Measurements from ENCODE around the gene FBXO8.

The FBXO8 gene

DNA sequence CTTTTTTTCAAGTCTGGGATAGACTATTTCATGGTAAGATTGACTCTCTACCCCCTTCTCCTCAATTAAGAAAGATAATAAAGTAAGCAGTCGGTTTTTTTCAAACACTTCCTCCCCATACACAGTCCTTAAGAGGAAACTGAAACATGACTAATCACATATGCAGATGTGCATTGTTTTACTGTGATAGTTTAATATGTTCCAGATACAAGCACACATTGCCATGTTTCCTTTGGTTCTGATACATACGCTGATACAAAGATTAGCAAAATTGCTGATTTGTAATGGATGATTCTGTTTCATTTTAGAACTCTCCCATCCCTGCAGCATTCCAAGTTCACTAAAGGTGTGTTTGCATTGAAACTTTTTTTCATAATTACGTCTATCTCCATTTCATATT, 76.1 kb downstream of the FBXO8 start:
- DNase-seq (ENCODE audit: low read depth), result no peak

DNA sequence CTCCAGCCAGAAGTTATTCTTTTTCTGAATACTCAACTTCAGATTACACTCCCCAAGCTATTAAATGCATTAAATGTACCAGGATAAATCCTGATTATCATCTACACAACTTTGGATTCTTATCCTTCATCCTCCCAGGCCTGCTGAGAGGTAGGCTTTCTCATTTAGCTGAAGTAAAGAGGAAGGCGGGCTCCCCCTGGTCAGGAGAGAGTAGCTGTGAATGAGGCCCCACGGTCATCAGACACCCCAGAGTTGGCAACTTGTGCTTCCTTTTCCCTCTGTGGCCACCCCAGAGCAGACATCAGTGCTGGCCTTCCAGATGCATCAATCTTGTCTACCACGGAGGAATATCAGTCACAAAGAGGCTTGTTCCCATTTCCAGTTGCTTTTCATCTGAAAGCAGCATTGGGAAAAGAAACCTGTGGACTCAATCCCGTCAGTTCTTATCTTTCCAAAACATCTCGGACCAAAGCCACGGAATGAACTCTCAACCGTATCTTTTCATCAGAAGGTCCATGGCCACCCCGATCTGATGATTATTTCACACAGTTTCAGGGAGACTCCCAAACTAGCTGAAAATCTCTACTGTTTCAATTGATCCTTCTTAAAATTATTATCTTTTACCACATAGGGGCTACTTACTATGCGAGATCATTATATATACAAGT, 79.2 kb downstream of the FBXO8 start:
- DNase-seq (ENCODE audit: low read depth), result no peak

DNA sequence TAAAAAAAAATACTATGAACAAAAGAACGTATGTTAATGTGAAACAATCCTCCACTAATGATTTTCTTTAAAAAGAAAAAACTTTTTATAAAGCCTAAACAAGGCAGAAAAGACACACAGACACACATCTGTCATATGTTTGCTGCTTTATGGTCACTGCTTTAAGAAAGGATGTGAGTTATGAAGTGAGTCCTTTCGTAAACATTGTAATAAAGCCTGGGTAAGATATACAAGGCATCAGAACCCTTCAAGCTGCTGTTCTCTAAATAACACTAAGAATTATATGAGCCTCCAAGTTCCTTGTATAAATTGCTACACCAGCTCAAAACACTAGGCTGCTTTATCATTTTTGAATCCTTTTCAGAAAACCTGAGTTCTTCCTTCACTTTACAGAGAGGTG, 81.6 kb downstream of the FBXO8 start:
- no peak for DNase-seq (ENCODE audit: low read depth)

DNA sequence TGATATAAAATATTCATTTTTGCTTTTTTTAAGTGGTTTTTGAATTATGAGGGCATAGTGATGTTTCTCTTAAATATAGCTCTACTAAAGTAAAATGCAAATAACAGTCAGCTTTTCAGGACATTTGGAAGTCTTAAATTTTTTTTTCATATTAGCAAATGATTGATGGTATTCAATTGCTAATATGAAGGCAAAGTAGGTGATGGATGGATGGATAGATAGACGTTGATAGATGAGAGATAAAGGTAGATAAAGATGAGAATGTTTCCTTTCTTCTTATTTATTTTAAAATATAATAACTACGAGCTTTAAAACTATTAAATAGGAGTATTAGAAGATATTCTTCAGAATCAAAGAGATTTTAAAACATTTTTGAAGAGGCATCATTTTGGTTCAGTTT, 83.7 kb downstream of the FBXO8 start:
- no peak for DNase-seq (ENCODE audit: low read depth)

DNA sequence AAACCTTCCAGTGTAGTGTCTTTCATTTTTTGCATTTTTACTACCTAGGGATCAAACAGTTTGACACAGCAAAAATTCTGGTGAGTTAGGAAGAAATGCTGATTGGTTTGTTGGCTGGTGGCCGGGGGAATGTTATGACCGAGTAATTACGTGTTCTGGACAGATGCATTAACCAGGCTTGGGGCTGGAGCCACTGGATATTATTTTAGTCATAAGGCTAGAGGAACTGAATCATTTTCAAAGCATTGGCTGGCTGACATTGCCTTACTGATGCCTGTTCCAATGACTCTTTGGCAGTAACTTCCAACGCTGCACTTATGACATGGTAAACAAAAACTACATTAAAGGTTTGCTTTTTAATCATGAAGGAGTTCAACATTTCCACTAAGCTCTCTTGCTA, 84.6 kb downstream of the FBXO8 start:
- DNase-seq (ENCODE audit: low read depth), result no peak

DNA sequence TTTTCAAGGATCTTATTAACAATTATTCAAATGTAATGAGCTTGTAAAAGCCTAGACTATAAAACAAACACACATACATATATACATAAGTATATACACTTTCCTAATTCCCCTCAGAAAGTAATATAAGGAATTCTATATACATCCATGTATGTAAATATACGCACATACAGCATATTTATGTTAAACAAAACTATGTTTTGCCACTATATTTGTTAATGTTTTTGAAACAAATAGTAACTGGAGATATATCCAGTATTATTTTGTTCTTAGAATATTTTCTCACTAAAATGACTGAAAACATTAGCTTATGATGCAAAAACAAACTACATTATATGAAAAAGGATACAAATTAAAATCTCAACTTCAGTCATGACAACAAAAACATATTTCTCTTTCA, 85.1 kb downstream of the FBXO8 start:
- DNase-seq (ENCODE audit: low read depth), result no peak

DNA sequence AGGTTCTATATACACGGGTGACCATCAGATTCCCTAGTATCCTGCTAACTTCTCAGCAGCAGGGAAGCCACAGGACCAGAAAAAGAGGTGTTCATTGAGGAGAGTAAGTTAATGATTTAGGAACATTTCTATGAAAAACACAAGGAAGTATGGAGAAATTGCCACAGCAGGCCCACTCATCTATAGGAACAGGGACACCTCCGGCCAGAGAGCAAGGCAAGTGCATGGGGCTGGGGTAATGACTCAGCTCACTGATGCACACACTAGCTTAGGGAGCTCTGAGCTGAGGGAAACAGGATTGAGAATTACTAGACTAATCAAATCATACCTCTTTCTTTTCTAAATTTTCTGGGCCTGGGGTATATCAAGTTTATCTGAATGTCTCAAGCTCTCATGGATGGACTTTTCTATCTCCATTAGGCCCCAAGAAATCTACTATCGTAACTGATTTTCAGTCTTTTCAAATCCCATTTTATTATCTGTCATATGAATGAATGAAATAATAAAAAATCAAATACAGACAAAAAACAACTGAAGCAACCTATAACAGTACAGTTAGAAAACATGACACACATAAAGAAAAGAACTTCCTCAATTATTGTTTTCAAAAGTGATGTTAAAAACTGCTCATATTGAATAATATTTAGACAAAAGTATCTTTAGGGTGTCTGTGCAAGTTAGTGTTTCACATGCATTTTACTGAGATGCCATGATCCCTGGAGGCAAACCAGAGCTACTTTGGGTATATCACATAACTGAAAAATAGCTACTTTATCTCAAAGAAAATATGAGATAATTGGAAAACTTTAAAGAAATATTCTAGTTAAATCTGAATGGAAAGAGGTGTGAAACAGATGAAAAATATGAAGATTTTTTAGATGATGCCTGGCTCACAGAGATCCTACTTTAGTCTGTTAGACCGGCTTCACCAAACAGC, 89.8 kb downstream of the FBXO8 start:
- no peak for DNase-seq (ENCODE audit: low read depth)

DNA sequence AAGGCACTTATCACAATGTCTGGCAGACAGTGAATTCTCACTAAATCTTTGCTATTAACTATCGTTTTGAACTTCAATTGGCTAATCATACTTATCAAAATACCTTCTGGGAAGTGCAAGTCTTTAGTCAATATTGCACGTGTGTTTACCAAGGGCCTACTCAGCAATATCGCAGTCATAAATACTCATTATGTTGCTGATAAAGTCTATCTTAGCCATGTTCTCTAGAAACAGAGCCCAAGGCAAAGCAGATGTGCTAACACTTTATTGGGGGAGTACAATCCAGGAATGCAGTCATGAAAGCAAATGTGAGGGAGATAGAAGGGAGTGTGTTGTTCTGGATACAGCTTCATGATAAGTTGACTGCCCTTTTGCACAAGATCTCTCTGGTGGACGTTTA, 90.5 kb downstream of the FBXO8 start:
- DNase-seq (ENCODE audit: low read depth), result no peak

DNA sequence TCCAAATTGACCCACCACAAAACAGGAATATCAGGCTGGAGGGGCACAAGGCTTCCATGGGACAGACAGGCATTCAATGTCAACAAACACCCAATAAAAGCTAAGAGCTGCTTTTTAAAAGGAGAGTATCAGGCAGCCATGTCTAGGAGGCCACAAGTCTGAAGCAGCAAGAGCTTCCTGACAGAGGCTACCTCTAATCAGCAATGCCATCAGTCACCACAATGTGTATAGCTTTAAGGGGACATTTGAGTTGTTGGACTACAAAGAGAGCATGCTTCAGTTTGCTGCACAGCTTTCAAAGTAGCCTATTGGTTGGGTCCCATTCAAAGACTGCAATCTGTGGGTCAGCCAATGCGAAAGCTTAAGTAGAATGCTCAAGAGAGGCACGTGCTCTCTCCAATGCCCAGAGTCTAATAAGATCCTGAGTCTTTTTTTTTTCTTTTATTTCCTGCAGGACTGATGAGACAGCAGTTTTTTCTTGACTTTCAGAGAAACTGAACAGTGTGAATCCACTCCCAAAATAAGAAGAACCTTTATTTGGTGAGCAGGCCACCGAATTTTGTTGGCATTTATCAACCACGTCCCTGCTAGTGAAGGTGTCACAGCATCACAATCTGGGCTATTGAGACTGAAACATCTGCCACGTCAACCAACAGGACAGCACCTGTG, 92.5 kb downstream of the FBXO8 start:
- no peak for DNase-seq (ENCODE audit: low read depth)

DNA sequence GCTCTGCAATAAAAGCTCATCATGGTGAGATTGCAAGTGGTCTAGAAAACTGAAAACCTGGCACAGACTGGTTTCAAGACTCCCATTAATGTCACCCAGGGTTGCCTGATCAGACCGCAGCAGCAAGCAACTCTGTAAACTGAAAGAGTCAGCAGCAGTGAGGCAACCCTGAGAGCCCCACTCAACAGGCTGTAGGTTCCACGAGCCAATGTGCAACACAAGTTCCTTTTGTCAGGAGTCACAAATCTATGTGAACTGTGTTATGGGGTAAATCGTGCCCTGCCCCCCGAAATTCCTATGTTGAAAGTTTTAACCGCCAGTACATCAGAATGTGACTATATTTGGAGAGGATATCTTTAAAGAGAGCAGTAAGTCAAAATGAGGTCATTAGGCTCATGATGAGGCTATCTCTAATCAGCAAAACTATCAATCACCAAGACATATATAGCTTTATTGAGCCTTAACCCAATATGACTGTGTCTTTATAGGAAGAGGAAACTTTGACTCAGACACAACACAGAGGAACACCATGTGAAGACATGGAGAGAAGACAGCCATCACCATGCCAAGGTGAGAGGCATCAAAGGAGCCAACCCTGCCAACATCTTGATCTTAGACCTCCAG, 94.0 kb downstream of the FBXO8 start:
- DNase-seq (ENCODE audit: low read depth), result no peak
